HepG2 (cell line): Measurements from ENCODE around the gene LSM2. TPM values are rescaled to one million over a fixed set of nuclear protein-coding genes. Genes with fewer than 3 reads are reported as not detected.

Source experiments
- ARNT2 ChIP-seq: sonication (generic); formaldehyde crosslinking; IDR thresholded peaks from 2 replicates; pipeline ENCODE4 v1.8.0; 2022; ENCODE audit warnings: mild to moderate bottlenecking, low read depth, missing genetic modification reagents, moderate library complexity
- CAMTA2 ChIP-seq: sonication (generic); formaldehyde crosslinking; IDR thresholded peaks from 2 replicates; pipeline ENCODE4 v1.4.0; 2020; ENCODE audit warnings: mild to moderate bottlenecking, missing genetic modification reagents, borderline replicate concordance
- CHD4 ChIP-seq: fragments of 200-600 bp; sonication (generic); IDR thresholded peaks from 2 replicates; pipeline ENCODE4 v1.7.0; 2017; ENCODE audit warnings: mild to moderate bottlenecking, low read length, borderline replicate concordance
- CREB1 ChIP-seq, 2 experiments: fragments of 450-650 bp in 1 of 2; IDR thresholded peaks; 2 replicates each; pipeline ENCODE4 v1.6.1; 2016 to 2017; ENCODE audit warnings: control low read depth in 1 of 2, mild to moderate bottlenecking in 1 of 2, missing compliant biosample characterization in 1 of 2, missing genetic modification characterization in 1 of 2
- DMAP1 ChIP-seq: IDR thresholded peaks from 2 replicates; pipeline ENCODE4 v1.6.1; 2016
- FOXK2 ChIP-seq: fragments of 450-650 bp; IDR thresholded peaks from 2 replicates; pipeline ENCODE4 v1.6.1; 2016
- KAT7 ChIP-seq: IDR thresholded peaks from 2 replicates; pipeline ENCODE4 v1.6.1; 2018; ENCODE audit warnings: borderline replicate concordance, missing compliant biosample characterization
- KAT8 ChIP-seq: IDR thresholded peaks from 2 replicates; pipeline ENCODE4 v1.6.1; 2016; ENCODE audit warnings: missing genetic modification reagents, missing compliant biosample characterization
- PAX8 ChIP-seq: sonication (generic); formaldehyde crosslinking; IDR thresholded peaks from 2 replicates; pipeline ENCODE4 v1.8.0; 2022; ENCODE audit warnings: mild to moderate bottlenecking, missing genetic modification reagents, borderline replicate concordance
- SMYD3 ChIP-seq: sonication (generic); formaldehyde crosslinking; IDR thresholded peaks from 2 replicates; pipeline ENCODE4 v1.8.1; 2023; ENCODE audit warnings: mild to moderate bottlenecking, missing genetic modification reagents
- SOX13 ChIP-seq, 3 experiments: fragments of 450-650 bp in 1 of 3; sonication (generic) in 1 of 3; formaldehyde crosslinking in 1 of 3; IDR thresholded peaks in 2 of 3; conservative IDR thresholded peaks in 1 of 3; 2 replicates each; pipeline versions ENCODE4 v1.5.0 to v1.6.1; 2016 to 2020; ENCODE audit warnings: antibody characterized with exemption in 1 of 3, mild to moderate bottlenecking in 1 of 3, missing compliant biosample characterization in 1 of 3, missing genetic modification reagents in 1 of 3, moderate library complexity in 1 of 3
- ZNF782 ChIP-seq: sonication (generic); formaldehyde crosslinking; IDR thresholded peaks from 2 replicates; pipeline ENCODE4 v1.4.0; 2020; ENCODE audit warnings: missing genetic modification reagents, mild to moderate bottlenecking, borderline replicate concordance
- ZSCAN9 ChIP-seq: IDR thresholded peaks from 2 replicates; pipeline ENCODE4 v1.6.1; 2016; ENCODE audit warnings: borderline replicate concordance
- polyA plus RNA-seq, 8 experiments: library from polyadenylated mRNA; depleted of rRNA in 3 of 8; stranded (reverse) in 7 of 8; unstranded in 1 of 8; fragments of >200 nt; fragmentation: Illumina TruSeq in 4 of 8; extraction: Trizol in 4 of 8; gene quantifications; 2 replicates each; pipeline versions ENCODE4 v1.2.1 to v1.2.3, GENCODE V29; 2011 to 2016; ENCODE audit warnings: low read depth in 4 of 8, missing spikeins in 1 of 8, mixed read lengths in 1 of 8; ENCODE audit not compliant: insufficient read depth in 1 of 8
- total RNA-seq, 5 experiments: library from RNA; depleted of rRNA; stranded (reverse); fragments of >200 nt; fragmentation: Illumina TruSeq; extraction: Trizol; gene quantifications; 2 replicates each; pipeline ENCODE4 v1.2.3, GENCODE V29; 2016; ENCODE audit warnings: low read depth in 1 of 5
- TF ChIP-seq, protein P1 (sequence below): sonication (generic); formaldehyde crosslinking; IDR thresholded peaks from 2 replicates; pipeline ENCODE4 v1.5.0; 2020; ENCODE audit warnings: missing genetic modification reagents, mild to moderate bottlenecking, borderline replicate concordance
- TF ChIP-seq, protein P2 (sequence below): sonication (generic); formaldehyde crosslinking; IDR thresholded peaks from 2 replicates; pipeline ENCODE4 v1.4.0; 2020; ENCODE audit warnings: missing genetic modification reagents, borderline replicate concordance

Gene LSM2
- total and polyA plus RNA-seq, 2 of the 13 experiments (the other 11 are each of a cell fraction or from before 2014, with no cell fraction given) = 69.4 to 90.5 TPM

DNA sequence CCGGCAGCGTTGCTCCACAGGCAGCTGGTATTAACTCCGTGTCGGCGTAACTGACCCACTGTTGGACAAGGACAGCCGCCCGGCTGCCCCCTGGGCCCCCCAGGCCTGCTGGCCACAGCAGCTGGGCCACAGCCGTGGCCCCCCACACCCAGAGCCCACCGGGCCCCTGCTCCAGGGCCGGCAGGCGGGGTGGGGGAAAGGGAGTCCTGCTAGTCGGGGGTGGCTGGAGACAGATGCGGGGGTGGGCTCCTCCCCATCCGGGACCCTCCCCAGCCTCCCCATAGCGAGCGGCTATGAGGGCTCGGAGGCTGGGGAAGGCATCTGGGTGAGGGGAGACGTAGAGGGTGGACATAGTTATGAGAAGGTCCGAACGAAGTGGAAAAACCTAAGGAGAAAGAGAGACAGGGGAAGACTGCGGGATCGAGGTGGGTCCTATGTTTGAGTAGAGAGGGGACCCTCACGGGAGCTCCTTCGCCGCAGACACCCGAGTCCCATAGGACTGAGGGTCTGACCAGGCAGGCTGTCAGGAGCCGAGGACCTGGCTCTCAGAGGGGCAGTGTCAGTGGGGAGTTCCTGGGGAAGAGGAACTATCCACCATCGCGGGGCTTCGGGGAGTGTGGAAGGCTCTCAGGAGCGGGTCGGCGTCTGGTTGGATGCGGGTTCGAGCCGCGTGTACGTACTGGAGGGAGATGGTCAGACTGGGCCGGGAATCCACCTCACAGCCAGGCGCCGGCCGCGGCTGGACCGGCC lies 11.7 kb downstream of the LSM2 start (continued):
- TF ChIP-seq SOX13 (IDR thresholded peaks at IDR 0.05) (no peak), SOX13 (CRISPR knock-in tag; conservative IDR thresholded peaks at IDR 0.05 in 1 of 2, IDR thresholded peaks at IDR 0.05 in 1 of 2) (peak in 1 of 2 experiments; percentile 3; a peak in 1 of 4 replicates), ARNT2 (CRISPR knock-in tag) (peak; percentile 49; the same call in 1 of the 2 replicates), SMYD3 (no peak), CAMTA2 (CRISPR knock-in tag) (no peak; the same call in 1 of the 2 replicates), CREB1 (IDR thresholded peaks at IDR 0.05) (no peak), CREB1 (CRISPR knock-in tag; IDR thresholded peaks at IDR 0.05) (no peak), CHD4 (no peak), ZNF782 (CRISPR knock-in tag) (peak; percentile 16; the same call in 1 of the 2 replicates), FOXK2 (no peak), ZSCAN9 (CRISPR knock-in tag) (peak; percentile 50; the same call in 1 of the 2 replicates), DMAP1 (CRISPR knock-in tag) (no peak), KAT7 (CRISPR knock-in tag) (peak; percentile 22; the same call in 1 of the 2 replicates), KAT8 (CRISPR knock-in tag) (peak; percentile 8), PAX8 (CRISPR knock-in tag) (0 out of 2 replicates have a peak, but pooled peaks have one; percentile 18)
- TF ChIP-seq, protein P1, sequence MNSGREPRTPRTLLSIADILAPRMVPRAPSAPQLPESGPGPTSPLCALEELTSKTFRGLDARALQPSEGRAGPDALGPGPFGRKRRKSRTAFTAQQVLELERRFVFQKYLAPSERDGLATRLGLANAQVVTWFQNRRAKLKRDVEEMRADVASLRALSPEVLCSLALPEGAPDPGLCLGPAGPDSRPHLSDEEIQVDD = 0 out of 2 replicates have a peak, but pooled peaks have one; percentile 19
- TF ChIP-seq, protein P2, sequence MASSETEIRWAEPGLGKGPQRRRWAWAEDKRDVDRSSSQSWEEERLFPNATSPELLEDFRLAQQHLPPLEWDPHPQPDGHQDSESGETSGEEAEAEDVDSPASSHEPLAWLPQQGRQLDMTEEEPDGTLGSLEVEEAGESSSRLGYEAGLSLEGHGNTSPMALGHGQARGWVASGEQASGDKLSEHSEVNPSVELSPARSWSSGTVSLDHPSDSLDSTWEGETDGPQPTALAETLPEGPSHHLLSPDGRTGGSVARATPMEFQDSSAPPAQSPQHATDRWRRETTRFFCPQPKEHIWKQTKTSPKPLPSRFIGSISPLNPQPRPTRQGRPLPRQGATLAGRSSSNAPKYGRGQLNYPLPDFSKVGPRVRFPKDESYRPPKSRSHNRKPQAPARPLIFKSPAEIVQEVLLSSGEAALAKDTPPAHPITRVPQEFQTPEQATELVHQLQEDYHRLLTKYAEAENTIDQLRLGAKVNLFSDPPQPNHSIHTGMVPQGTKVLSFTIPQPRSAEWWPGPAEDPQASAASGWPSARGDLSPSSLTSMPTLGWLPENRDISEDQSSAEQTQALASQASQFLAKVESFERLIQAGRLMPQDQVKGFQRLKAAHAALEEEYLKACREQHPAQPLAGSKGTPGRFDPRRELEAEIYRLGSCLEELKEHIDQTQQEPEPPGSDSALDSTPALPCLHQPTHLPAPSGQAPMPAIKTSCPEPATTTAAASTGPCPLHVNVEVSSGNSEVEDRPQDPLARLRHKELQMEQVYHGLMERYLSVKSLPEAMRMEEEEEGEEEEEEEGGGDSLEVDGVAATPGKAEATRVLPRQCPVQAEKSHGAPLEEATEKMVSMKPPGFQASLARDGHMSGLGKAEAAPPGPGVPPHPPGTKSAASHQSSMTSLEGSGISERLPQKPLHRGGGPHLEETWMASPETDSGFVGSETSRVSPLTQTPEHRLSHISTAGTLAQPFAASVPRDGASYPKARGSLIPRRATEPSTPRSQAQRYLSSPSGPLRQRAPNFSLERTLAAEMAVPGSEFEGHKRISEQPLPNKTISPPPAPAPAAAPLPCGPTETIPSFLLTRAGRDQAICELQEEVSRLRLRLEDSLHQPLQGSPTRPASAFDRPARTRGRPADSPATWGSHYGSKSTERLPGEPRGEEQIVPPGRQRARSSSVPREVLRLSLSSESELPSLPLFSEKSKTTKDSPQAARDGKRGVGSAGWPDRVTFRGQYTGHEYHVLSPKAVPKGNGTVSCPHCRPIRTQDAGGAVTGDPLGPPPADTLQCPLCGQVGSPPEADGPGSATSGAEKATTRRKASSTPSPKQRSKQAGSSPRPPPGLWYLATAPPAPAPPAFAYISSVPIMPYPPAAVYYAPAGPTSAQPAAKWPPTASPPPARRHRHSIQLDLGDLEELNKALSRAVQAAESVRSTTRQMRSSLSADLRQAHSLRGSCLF (CRISPR knock-in tag) = peak; percentile 71; the same call in 1 of the 2 replicates
